GM19193 (cell line): ENCODE measurements around the gene ANKRD50.

Experiments used
- POLR2A ChIP-seq: IDR thresholded peaks from 4 replicates; pipeline ENCODE4 v1.6.1; 2011; ENCODE audit not compliant: insufficient read depth, insufficient read length; ENCODE audit errors: extremely low read depth

The ANKRD50 gene

GRCh38 chr4:124691801-124692200 is 20.7 kb downstream of the ANKRD50 start:
- no peak for TF ChIP-seq POLR2A

DNA sequence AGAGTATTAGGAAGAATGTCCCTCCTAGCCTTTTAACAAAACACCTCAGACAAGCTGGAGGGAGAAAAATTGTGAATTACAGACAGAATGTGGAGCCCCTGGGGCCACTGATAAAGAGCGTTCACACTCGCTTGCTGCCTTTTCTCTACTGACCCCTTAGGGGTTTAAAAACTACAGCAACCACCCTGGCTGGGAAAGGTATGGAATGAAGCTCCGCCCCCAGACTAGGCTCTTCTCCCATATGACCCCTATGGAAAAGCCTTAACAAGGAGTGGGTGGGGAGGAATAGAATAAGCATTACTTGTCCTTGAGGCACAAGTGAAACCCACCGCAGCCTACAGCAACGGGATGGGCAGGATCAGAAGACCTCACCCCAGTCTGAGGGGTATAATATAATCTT is 26.3 kb downstream of the ANKRD50 start:
- TF ChIP-seq POLR2A = no peak

DNA sequence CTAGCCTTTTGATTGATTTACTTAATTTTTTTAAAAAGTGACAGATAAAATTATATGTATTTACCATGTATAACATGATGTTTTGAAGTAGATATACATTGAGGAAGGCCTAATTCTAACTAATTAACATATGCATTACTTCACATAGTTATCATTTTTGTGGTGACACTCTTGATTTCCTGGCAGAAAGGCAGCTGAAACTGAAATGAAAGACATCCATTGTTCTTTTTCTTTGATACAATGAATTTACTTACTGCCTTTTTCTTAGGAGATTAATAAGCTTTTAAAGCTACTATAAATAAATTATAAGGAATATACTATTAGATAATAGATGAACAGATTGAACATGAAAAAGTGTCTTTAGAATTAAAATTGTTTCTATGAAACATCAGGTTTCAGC is 26.7 kb downstream of the ANKRD50 start:
- no peak for TF ChIP-seq POLR2A

DNA sequence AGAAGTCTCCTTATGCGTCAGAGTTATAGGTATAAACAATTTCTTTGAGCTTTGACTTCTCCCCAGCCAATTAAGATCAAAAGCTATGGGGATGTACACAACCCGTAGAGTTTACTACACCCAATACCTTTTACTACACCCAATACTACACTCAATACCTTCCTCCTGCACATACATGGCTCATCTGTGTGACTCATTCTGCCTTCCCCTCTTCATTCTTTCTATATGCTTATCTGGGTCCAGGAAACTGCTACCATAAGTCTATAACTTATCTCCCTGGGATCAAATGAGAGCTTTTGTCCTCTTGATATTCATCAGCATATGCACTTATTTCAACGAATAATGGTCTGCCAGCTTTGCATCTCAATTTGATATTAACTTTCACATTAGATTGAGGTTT is 28.2 kb downstream of the ANKRD50 start:
- TF ChIP-seq POLR2A = no peak

GRCh38 chr4:124682384-124682783 is 30.1 kb downstream of the ANKRD50 start:
- TF ChIP-seq POLR2A = no peak

DNA sequence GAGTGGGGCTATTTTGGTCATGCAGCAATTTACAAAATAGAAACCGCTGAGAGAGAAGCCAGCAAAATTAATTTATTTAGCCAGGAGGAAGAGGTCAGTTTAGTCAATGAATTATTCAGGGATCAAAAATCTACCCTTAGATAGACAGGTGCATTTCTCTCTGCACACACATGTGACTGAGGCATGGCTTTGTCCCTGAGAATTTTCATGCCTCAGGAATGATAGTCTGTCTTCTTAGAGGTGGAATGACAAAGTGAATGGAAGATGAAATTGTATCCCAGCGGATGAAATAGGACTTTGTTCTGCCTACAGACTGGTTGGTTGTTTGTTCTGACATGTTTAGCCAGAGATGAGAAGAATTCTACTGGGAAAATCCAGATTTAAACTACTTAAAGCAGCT is 46.0 kb downstream of the ANKRD50 start:
- TF ChIP-seq POLR2A = no peak

DNA sequence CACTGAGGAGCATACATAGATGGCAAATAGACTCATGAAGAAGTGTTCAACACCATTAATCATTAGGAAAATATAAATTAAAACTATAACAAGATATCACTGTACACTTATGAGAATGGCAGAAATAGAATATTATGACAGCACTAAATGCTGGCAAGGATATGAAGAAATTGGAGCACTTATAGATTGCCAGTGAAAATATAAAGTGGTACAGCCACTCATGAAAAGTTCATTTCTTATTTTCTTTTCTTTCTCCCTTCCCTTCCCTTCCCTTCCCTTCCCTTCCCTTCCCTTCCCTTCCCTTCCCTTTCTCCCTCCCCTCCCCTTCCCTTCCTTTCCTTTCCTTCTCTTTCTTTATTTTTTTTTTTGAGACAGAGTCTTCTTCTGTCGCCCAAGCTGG is 53.7 kb downstream of the ANKRD50 start:
- no peak for TF ChIP-seq POLR2A

- no peak for TF ChIP-seq POLR2A
Observed at GRCh38 chr4:124650614-124651013, 61.9 kb downstream of the ANKRD50 start.

GRCh38 chr4:124647599-124647998 is 64.9 kb downstream of the ANKRD50 start:
- no peak for TF ChIP-seq POLR2A

- no peak for TF ChIP-seq POLR2A
Observed at GRCh38 chr4:124644621-124645020, 67.9 kb downstream of the ANKRD50 start.

DNA sequence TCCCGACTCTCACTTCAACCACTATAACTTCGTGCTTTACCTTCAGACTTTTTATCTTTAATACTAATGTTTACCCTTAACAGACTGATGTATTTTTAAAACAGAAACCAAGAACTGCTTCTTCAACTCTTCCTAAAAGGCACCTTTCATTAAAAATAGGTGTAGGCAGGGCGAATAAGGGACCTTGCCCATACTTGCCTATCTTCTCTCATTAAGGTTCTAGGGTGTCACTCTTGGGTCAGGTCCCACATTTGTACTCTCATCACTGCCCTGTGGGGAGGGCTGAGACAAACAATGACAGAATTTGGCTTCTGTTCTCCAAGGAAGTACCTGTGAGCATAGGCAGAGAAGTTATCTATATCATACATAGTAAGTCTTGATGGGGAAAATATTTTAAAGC is 69.7 kb downstream of the ANKRD50 start:
- TF ChIP-seq POLR2A = no peak

DNA sequence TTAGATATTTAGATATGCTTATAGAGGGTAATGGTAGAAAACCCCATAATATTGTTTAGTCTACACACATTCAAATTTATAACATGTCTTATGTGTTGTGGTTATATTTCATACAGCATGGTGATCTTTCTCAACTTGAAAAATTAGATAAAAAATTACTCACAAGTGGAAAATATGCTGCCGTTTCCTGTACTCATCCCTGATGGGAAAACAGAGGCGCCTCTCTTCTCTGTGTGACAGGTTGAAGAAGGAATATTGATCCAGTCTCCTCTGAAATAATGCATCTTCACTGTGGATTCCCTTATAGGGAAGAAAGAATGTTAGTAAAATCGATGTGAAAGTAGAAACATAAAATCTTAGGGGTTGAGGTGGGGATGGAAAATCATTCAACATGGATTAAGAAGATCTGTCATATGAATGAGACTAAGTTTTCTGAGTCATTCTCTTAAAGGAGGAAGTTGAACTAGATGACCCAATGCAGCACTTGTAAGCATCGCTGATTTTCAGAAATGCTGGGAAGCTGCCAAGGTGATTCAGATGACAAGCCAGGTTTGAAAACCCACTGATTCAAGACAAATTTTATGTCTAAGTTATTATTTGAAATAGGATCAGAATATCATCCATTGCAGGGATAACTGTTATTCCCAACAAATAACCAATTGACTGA is 70.7 kb downstream of the ANKRD50 start:
- TF ChIP-seq POLR2A = no peak

GRCh38 chr4:124640022-124640730 is 72.4 kb downstream of the ANKRD50 start:
- no peak for TF ChIP-seq POLR2A

DNA sequence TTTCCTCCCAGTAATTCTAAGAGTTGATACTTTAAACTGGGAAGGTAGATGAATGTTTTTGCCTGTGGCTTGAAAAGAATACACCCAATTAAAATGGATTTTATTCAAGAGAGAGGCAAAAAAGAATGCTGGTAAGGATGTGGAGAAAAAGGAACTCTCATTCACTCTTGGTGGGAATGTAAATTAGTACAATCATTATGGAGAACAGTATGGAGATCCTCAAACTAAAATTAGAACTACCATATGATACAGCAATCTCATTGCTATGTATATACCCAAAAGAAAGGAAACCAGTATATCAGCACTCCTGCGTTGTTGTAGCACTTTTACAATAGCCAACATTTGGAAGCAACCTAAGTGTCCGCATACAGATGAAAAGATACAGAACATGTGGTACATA is 75.2 kb downstream of the ANKRD50 start:
- TF ChIP-seq POLR2A = no peak

DNA sequence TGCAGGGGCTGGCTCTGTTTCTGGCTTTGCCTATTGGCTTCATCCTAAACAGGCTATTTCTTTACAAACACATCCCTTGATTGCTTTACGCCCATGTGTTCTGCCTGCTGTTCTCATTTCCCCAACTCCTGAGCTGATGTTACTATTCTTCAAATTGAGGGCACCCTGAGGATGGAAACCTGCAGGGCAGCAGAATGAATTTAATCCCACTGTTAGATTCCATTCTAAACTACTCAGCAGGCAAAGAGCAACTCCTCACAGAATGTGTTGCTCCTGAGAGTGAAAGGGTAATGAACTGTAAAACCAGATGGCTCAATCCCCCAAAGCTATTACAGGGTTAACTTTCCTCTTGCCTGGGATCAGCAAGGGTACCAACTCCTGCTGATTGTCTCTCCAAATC is 75.7 kb downstream of the ANKRD50 start:
- TF ChIP-seq POLR2A = no peak

GRCh38 chr4:124635331-124635730 is 77.2 kb downstream of the ANKRD50 start:
- no peak for TF ChIP-seq POLR2A
